ENCODE measurements around the gene ATP13A1. TPM values are rescaled to one million over a fixed set of nuclear protein-coding genes. Genes with fewer than 3 reads are reported as not detected.
"Not testable (repeated sequence)": the region's sequence is repeated elsewhere in the genome, so short reads cannot be mapped to it uniquely, and the experiment has no call there.

Gene ATP13A1
- total RNA-seq, 4 donors from 2014 or later = 97.3 to 293 (median 129) TPM

- peaks cover 7 to 14% of the 10 kb centered on the region in 2 donors for H3K36me3 ChIP-seq
- DNase-seq = no peak
- TF ChIP-seq CTCF (IDR thresholded peaks at IDR 0.05) = no peak
- TF ChIP-seq POLR2A (IDR thresholded peaks at IDR 0.05) = no peak
- H3K4me1 ChIP-seq = peaks cover 9 to 12% of the 10 kb centered on the region in 2 donors
- intact Hi-C loops (cut with DNase I) = no loop called here
- no peak overlapping the region for H3K27ac ChIP-seq
- H3K4me3 ChIP-seq (replicated peaks in 1 of 3) = no peak overlapping the region
- H3K9me3 ChIP-seq = no peaks in the 10 kb centered on the region
- WGBS, 2 donors = 98 to 99% methylated on average over 6 of the region's 6 CpGs
- no peaks in the 10 kb centered on the region for H3K27me3 ChIP-seq
Observed at GRCh38 chr19:19674315-19674714, 10.8 kb upstream of the ATP13A1 start.

- Histone ChIP-seq H3K36me3 (peaks cover 0 to 2% of the 10 kb centered on the region in 2 donors), H3K27ac (no peak overlapping the region)
- intact Hi-C loops (cut with DNase I) = no loop called here
Observed at GRCh38 chr19:19672816-19673215, 9.3 kb upstream of the ATP13A1 start.

GRCh38 chr19:19670070-19670551, 6.6 kb upstream of the ATP13A1 start:
- no peak overlapping the region for H3K27ac ChIP-seq
- intact Hi-C loops (cut with DNase I) = no loop called here
- no peak for TF ChIP-seq POLR2A (IDR thresholded peaks at IDR 0.05)
- TF ChIP-seq CTCF (IDR thresholded peaks at IDR 0.05) = no peak
- H3K9me3 ChIP-seq = no peaks in the 10 kb centered on the region
- no peak for DNase-seq
- WGBS, 2 donors = 74 to 76% methylated on average over 10 of the region's 10 CpGs
- peak overlapping the region in 1 of 3 donors; percentile 94 for H3K4me3 ChIP-seq (replicated peaks in 1 of 3)
- no peaks in the 10 kb centered on the region for H3K36me3 ChIP-seq
- H3K4me1 ChIP-seq = peaks cover 15 to 17% of the 10 kb centered on the region in 2 donors
- no peaks in the 10 kb centered on the region for H3K27me3 ChIP-seq

More at GRCh38 chr19:19672816-19673215, 9.3 kb upstream of the ATP13A1 start:
- H3K4me3 ChIP-seq (replicated peaks in 1 of 3) = no peak overlapping the region
- no peaks in the 10 kb centered on the region for H3K9me3 ChIP-seq
- no peaks in the 10 kb centered on the region for H3K27me3 ChIP-seq
- 94 to 95% methylated on average over 3 of the region's 3 CpGs for WGBS, 2 donors
- TF ChIP-seq POLR2A (IDR thresholded peaks at IDR 0.05) = no peak
- no peak for TF ChIP-seq CTCF (IDR thresholded peaks at IDR 0.05)
- peaks cover 15 to 17% of the 10 kb centered on the region in 2 donors for H3K4me1 ChIP-seq
- no peak for DNase-seq

GRCh38 chr19:19668230-19669012, 4.9 kb upstream of the ATP13A1 start, which contains the start of gene ZNF101:
TSS of gene ZNF101 (plus strand) at chr19:19668839. CDS start at chr19:19668964, 125 bp downstream.
- Histone ChIP-seq H3K27ac (peak within 1 kb of the TSS; percentile 57 to 76 (median 73)), H3K4me3 (replicated peaks in 1 of 3) (peak within 1 kb of the TSS; percentile 72 to 95 (median 94)), H3K9me3 (no peaks in the 10 kb centered on the region), H3K27me3 (no peaks in the 10 kb centered on the region), H3K36me3 (no peaks in the 10 kb centered on the region), H3K4me1 (peaks cover 15 to 17% of the 10 kb centered on the region in 2 donors)
- intact Hi-C loops (cut with DNase I) = no loop called here
- 13 to 18% methylated on average over 10 to 12 of the region's 36 CpGs for WGBS, 2 donors
- no peak for TF ChIP-seq CTCF (IDR thresholded peaks at IDR 0.05)
- TF ChIP-seq POLR2A (IDR thresholded peaks at IDR 0.05) = peak in 1 of 2 donors; percentile 60
- DNase-seq = peak; percentile 95

GRCh38 chr19:19665420-19665948, 2.0 kb upstream of the ATP13A1 start:
- WGBS, 2 donors = 94 to 98% methylated on average over 22 of the region's 22 CpGs
- H3K27me3 ChIP-seq; H3K4me3 ChIP-seq (replicated peaks in 1 of 3); DNase-seq; H3K27ac ChIP-seq; intact Hi-C loops (cut with DNase I); H3K9me3 ChIP-seq; H3K36me3 ChIP-seq: not testable (repeated sequence)
- peaks cover 32% of the 10 kb centered on the region in 2 donors for H3K4me1 ChIP-seq
